NCI-H146 (cell line): ENCODE results near the gene ATP1A4.

ENCODE experiments used
- DNase-seq: peaks from one replicate; lab custom pipeline; 2025; lab: John Stamatoyannopoulos, UW

The ATP1A4 gene

GRCh38 chr1:160206421-160207117, 55.2 kb downstream of the ATP1A4 start:
- no peak for DNase-seq

GRCh38 chr1:160207118-160207650, 55.8 kb downstream of the ATP1A4 start:
- no peak for DNase-seq

- DNase-seq: no peak
Observed at GRCh38 chr1:160207771-160208556, 56.6 kb downstream of the ATP1A4 start.

GRCh38 chr1:160208557-160209320, 57.3 kb downstream of the ATP1A4 start:
- DNase-seq: no peak

- DNase-seq: no peak
Observed at GRCh38 chr1:160209321-160210046, 58.1 kb downstream of the ATP1A4 start.

GRCh38 chr1:160210561-160210960, 59.2 kb downstream of the ATP1A4 start:
- no peak for DNase-seq

- no peak for DNase-seq
Observed at GRCh38 chr1:160211046-160211790, 59.8 kb downstream of the ATP1A4 start.

- DNase-seq: no peak
Observed at GRCh38 chr1:160214481-160215140, 63.2 kb downstream of the ATP1A4 start.

GRCh38 chr1:160216301-160216700, 64.9 kb downstream of the ATP1A4 start:
- DNase-seq: no peak

- DNase-seq: no peak
Observed at GRCh38 chr1:160217481-160218051, 66.2 kb downstream of the ATP1A4 start.

GRCh38 chr1:160219062-160219929, 67.9 kb downstream of the ATP1A4 start:
- peak; percentile 38 for DNase-seq

- DNase-seq: no peak
Observed at GRCh38 chr1:160220301-160220700, 68.9 kb downstream of the ATP1A4 start.

- DNase-seq: no peak
Observed at GRCh38 chr1:160221089-160221488, 69.7 kb downstream of the ATP1A4 start.

- DNase-seq: no peak
Observed at GRCh38 chr1:160222546-160222945, 71.1 kb downstream of the ATP1A4 start.

- no peak for DNase-seq
Observed at GRCh38 chr1:160224606-160225005, 73.2 kb downstream of the ATP1A4 start.

GRCh38 chr1:160225345-160225744, 73.9 kb downstream of the ATP1A4 start:
- no peak for DNase-seq

GRCh38 chr1:160226623-160227022, 75.2 kb downstream of the ATP1A4 start:
- no peak for DNase-seq

- DNase-seq: no peak
Observed at GRCh38 chr1:160227034-160227433, 75.6 kb downstream of the ATP1A4 start.

GRCh38 chr1:160227561-160227960, 76.2 kb downstream of the ATP1A4 start:
- DNase-seq: no peak
